WI38 (cell line): ENCODE results near the gene SUSD6.

Experiments used
- H3K4me3 ChIP-seq: 2 replicates; pipeline ENCODE4 v1.5.1; 2011; ENCODE audit warnings: low read depth, mild to moderate bottlenecking, control low read depth, low read length
- TF ChIP-seq, protein P1 (sequence below): IDR thresholded peaks from 2 replicates; pipeline ENCODE4 v1.5.1; 2012; ENCODE audit warnings: low read depth, mild to moderate bottlenecking, control low read depth, low read length

SUSD6 gene

DNA sequence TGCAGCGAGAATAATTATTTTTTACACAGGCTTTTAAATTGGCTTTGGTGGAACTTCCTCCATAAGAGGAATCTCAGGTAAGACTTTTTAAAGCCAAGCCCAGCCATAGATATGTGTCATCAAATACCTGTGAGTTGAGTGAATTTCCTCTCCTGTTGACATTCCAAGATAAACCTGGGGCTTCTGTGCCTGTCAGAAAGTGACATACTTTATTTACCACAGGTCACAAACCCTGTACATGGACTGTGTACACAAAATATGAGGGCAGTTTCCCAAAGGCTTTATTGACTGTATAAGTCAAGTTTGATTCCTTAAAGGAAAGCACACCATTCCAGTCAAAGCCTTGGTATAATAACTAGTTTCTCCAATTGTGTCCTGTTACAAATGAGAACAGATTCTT lies 129.7 kb downstream of the SUSD6 start:
- TF ChIP-seq, protein P1, sequence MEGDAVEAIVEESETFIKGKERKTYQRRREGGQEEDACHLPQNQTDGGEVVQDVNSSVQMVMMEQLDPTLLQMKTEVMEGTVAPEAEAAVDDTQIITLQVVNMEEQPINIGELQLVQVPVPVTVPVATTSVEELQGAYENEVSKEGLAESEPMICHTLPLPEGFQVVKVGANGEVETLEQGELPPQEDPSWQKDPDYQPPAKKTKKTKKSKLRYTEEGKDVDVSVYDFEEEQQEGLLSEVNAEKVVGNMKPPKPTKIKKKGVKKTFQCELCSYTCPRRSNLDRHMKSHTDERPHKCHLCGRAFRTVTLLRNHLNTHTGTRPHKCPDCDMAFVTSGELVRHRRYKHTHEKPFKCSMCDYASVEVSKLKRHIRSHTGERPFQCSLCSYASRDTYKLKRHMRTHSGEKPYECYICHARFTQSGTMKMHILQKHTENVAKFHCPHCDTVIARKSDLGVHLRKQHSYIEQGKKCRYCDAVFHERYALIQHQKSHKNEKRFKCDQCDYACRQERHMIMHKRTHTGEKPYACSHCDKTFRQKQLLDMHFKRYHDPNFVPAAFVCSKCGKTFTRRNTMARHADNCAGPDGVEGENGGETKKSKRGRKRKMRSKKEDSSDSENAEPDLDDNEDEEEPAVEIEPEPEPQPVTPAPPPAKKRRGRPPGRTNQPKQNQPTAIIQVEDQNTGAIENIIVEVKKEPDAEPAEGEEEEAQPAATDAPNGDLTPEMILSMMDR: no peak
- H3K4me3 ChIP-seq: no peak overlapping the region

DNA sequence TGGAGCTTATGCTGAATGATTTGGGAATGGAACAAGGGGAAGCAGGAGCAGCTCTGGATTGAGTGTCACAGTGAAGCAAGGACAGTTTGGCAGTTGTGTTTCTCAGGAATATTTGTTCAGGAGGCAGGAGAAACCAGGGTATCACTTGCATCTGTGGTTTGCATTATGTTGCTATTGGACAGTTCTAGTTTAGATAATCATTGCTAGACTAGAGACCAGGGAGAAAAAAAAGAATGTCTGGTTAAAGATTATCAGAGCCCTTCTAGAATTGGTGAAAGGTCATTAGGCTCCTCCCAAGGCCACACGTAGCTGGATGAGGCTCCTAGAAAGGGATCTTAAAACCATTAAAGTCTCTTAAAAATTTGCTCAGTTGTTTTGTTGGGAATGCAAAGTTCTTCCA lies 138.6 kb downstream of the SUSD6 start:
- H3K4me3 ChIP-seq: no peak overlapping the region
- TF ChIP-seq, protein P1: no peak

DNA sequence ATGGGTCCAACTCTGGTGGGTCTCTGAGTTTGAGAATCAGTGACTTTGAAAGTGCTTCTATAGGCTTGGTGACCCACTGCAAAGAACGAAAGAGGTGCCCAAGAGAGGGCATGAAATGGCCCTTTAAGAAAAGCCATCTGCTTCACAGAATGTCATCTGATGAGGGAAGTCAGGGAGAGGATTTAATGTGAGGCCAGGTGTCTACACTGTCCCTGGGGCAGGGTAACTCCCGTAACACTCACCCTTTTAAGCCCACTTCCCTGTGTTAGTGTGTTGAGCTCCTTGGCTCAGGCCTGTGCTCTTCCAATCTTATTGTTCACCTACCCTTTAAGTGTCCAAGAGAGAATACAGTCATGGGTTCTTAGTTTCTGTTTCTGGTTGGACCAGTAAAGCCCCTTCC lies 139.1 kb downstream of the SUSD6 start:
- H3K4me3 ChIP-seq: no peak overlapping the region
- TF ChIP-seq, protein P1: no peak

DNA sequence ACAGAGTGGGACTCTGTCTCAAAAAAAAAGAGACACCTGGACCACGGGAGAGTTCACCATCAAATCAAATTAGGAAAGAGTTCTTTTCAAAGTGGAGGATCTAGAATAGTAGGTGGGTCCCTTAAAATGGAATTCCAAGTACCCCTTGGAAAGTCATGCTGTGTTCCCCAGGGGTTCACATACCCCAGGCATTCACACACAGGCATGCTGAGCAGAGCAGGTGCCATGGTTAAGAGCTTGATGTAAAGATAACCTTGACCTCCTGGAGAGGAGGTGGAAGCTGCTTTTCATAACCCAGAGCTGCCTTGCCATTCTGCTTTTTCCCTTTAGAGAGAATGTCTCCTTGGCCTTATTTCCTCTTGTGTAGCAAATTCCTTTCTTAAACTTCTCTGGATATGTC lies 141.4 kb downstream of the SUSD6 start:
- H3K4me3 ChIP-seq: no peak overlapping the region
- TF ChIP-seq, protein P1: no peak

DNA sequence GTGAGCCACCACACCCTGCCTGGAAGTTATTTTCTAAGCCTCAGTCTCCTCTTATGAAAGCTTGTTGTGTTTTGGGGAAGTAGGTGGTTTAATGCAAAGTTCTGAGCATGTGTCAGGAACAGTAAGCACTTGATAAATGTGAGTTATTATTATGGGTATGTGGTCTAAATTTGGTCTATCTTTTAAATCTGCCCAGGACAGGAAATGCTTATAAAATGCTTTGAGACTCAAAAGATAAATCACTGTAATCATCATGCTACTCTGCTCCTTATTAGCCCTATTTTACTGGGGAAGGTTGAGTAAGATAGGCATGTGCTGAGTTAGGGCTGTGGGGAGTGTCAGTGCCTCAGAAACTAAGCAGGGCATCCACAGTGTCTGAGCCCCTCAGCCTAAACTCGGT lies 142.5 kb downstream of the SUSD6 start:
- TF ChIP-seq, protein P1: no peak
- no peak overlapping the region for H3K4me3 ChIP-seq

DNA sequence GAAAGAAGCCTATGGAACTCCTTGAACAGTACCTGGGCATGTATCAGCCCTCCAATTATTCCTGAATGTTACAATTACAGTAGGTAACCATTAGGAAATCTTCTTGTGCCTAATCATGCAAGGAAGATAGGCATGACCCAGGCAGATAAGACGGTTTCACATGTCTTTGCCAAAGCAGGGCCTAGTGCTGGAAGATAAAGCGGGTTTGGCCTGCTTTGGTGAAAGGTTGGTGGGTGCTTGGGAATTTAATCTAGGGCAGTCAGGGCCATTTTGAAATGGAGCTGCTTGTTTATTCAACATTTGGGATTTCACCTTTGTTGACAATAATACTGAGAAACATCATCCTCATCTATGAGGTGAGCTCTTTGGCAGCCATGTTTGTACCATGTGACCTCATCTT lies 143.1 kb downstream of the SUSD6 start:
- no peak overlapping the region for H3K4me3 ChIP-seq
- TF ChIP-seq, protein P1: no peak

- TF ChIP-seq, protein P1: no peak
- H3K4me3 ChIP-seq: no peak overlapping the region
Observed at GRCh38 chr14:69755296-69755695, 143.9 kb downstream of the SUSD6 start.

- no peak overlapping the region for H3K4me3 ChIP-seq
- TF ChIP-seq, protein P1: no peak
Observed at GRCh38 chr14:69755784-69756183, 144.4 kb downstream of the SUSD6 start.
